SK-N-SH (cell line): Measurements from ENCODE around the gene C19orf47. TPM values are rescaled to one million over a fixed set of nuclear protein-coding genes. Genes with fewer than 3 reads are reported as not detected.

Experiments
- CTCF ChIA-PET: fragments of 300-600, 350-600 bp; formaldehyde crosslinking; extraction: SDS; loops from one replicate; lab custom pipeline; 2021; lab: Yijun Ruan, JAX
- POLR2A ChIA-PET: fragments of 350-600 bp; sonication (Branson Sonifier 250); formaldehyde crosslinking; extraction: SDS; loops from one replicate; lab custom pipeline; 2020; ENCODE audit warnings: antibody characterized with exemption, inconsistent platforms; lab: Yijun Ruan, JAX
- DNase-seq: peaks from one replicate; pipeline ENCODE4 v3.0.0; 2012
- H2AFZ ChIP-seq: fragments of 200-600 bp; sonication (generic); 2 replicates; pipeline ENCODE4 v1.8.1; 2016; ENCODE audit warnings: antibody characterized with exemption, mild to moderate bottlenecking, low read depth
- H3F3A ChIP-seq: fragments of 200-600 bp; sonication (generic); replicated peaks from 2 replicates; pipeline ENCODE3; 2016; ENCODE audit warnings: antibody characterized with exemption, mild to moderate bottlenecking; ENCODE audit not compliant: insufficient read depth
- H3K27ac ChIP-seq, 2 experiments: fragments of 200-500 bp in 1 of 2; fragments of 200-600 bp in 1 of 2; sonication (Bioruptor generic) in 1 of 2; sonication (generic), shearing (Covaris generic) in 1 of 2; 2 replicates each; pipeline versions ENCODE4 v1.5.1 to v1.6.1; 2014 to 2016; ENCODE audit warnings: low read depth in 2 of 2, inconsistent platforms in 1 of 2, low read length in 1 of 2, mild to moderate bottlenecking in 1 of 2, mixed read lengths in 1 of 2
- H3K27me3 ChIP-seq: fragments of 200-600 bp; sonication (generic), shearing (Covaris generic); 2 replicates; pipeline ENCODE4 v1.6.1; 2016; ENCODE audit warnings: mixed run types; ENCODE audit not compliant: insufficient read depth
- H3K36me3 ChIP-seq, 2 experiments: fragments of 200-500 bp in 1 of 2; fragments of 200-600 bp in 1 of 2; sonication (Bioruptor generic) in 1 of 2; sonication (generic) in 1 of 2; replicated peaks in 1 of 2; 2 replicates each; pipeline versions ENCODE3 to v1.5.1; 2014 to 2016; ENCODE audit warnings: low read length in 1 of 2, mild to moderate bottlenecking in 1 of 2; ENCODE audit not compliant: insufficient read depth in 2 of 2, control insufficient read depth in 1 of 2
- H3K4me1 ChIP-seq, 2 experiments: fragments of 200-500 bp in 1 of 2; fragments of 200-600 bp in 1 of 2; sonication (Bioruptor generic) in 1 of 2; sonication (generic), shearing (Covaris generic) in 1 of 2; 2 replicates each; pipeline versions ENCODE4 v1.5.1 to v1.6.1; 2014 to 2016; ENCODE audit warnings: low read depth in 1 of 2, low read length in 1 of 2, mixed run types in 1 of 2; ENCODE audit not compliant: insufficient read depth in 2 of 2, control insufficient read depth in 1 of 2
- H3K4me2 ChIP-seq: fragments of 200-600 bp; sonication (generic), shearing (Covaris generic); 2 replicates; pipeline ENCODE4 v1.6.1; 2017; ENCODE audit warnings: mixed run types
- H3K4me3 ChIP-seq, 2 experiments: fragments of 200-500 bp in 1 of 2; fragments of 200-600 bp in 1 of 2; sonication (Bioruptor generic) in 1 of 2; sonication (generic), shearing (Covaris generic) in 1 of 2; 2 replicates each; pipeline versions ENCODE4 v1.5.1 to v1.8.1; 2014 to 2016; ENCODE audit warnings: low read depth in 2 of 2, inconsistent platforms in 1 of 2, low read length in 1 of 2, mild to moderate bottlenecking in 1 of 2, mixed read lengths in 1 of 2, moderate library complexity in 1 of 2
- H3K79me2 ChIP-seq: fragments of 200-600 bp; sonication (generic); 2 replicates; pipeline ENCODE4 v1.8.1; 2017; ENCODE audit warnings: mild to moderate bottlenecking; ENCODE audit not compliant: insufficient read depth
- H3K9ac ChIP-seq: fragments of 200-600 bp; sonication (generic); 2 replicates; pipeline ENCODE4 v1.6.1; 2017; ENCODE audit warnings: mixed run types
- H3K9me2 ChIP-seq: fragments of 200-600 bp; sonication (generic); 2 replicates; pipeline ENCODE4 v1.6.1; 2017; ENCODE audit warnings: mixed run types
- H3K9me3 ChIP-seq: fragments of 200-600 bp; sonication (generic); 2 replicates; pipeline ENCODE4 v1.6.1; 2017; ENCODE audit warnings: mixed run types, mild to moderate bottlenecking, moderate library complexity
- H4K20me1 ChIP-seq: fragments of 200-600 bp; sonication (generic); 2 replicates; pipeline ENCODE4 v1.6.1; 2017; ENCODE audit warnings: mild to moderate bottlenecking, mixed run types; ENCODE audit not compliant: insufficient read depth
- ELF1 ChIP-seq: IDR thresholded peaks from 2 replicates; pipeline ENCODE4 v1.4.0; 2012
- FOSL2 ChIP-seq: IDR thresholded peaks from 2 replicates; pipeline ENCODE4 v1.4.0; 2012; ENCODE audit warnings: low read depth, mild to moderate bottlenecking, moderate library complexity, borderline replicate concordance
- FOXM1 ChIP-seq: IDR thresholded peaks from 2 replicates; pipeline ENCODE4 v1.4.0; 2012; ENCODE audit warnings: low read depth, mild to moderate bottlenecking
- GABPA ChIP-seq: IDR thresholded peaks from 2 replicates; pipeline ENCODE4 v1.4.0; 2012; ENCODE audit warnings: low read depth, mild to moderate bottlenecking
- JUND ChIP-seq: IDR thresholded peaks from 2 replicates; pipeline ENCODE4 v1.4.0; 2012
- MEF2A ChIP-seq: IDR thresholded peaks from 2 replicates; pipeline ENCODE4 v1.4.0; 2012; ENCODE audit warnings: low read depth, borderline replicate concordance
- MXI1 ChIP-seq: IDR thresholded peaks from 2 replicates; pipeline ENCODE4 v1.6.1; 2012; ENCODE audit warnings: mild to moderate bottlenecking, low read depth, low read length, improper control_type of control experiment
- NFIC ChIP-seq: IDR thresholded peaks from 2 replicates; pipeline ENCODE4 v1.4.0; 2012; ENCODE audit warnings: borderline replicate concordance
- POLR2AphosphoS5 ChIP-seq: IDR thresholded peaks from 2 replicates; pipeline ENCODE4 v1.6.1; 2012; ENCODE audit warnings: low read depth, low read length
- RAD21 ChIP-seq: IDR thresholded peaks from 2 replicates; pipeline ENCODE4 v1.6.1; 2012; ENCODE audit warnings: mild to moderate bottlenecking, low read length
- RFX5 ChIP-seq: IDR thresholded peaks from 2 replicates; pipeline ENCODE4 v1.6.1; 2012; ENCODE audit warnings: mild to moderate bottlenecking, improper control_type of control experiment, low read length
- RXRA ChIP-seq: IDR thresholded peaks from 2 replicates; pipeline ENCODE4 v1.4.0; 2012; ENCODE audit warnings: low read depth, mild to moderate bottlenecking, borderline replicate concordance
- SIN3A ChIP-seq: IDR thresholded peaks from 2 replicates; pipeline ENCODE4 v1.6.1; 2012; ENCODE audit warnings: low read depth, mild to moderate bottlenecking, low read length, moderate library complexity, borderline replicate concordance
- SMC3 ChIP-seq: IDR thresholded peaks from 2 replicates; pipeline ENCODE4 v1.6.1; 2012; ENCODE audit warnings: low read depth, low read length, improper control_type of control experiment
- TAF1 ChIP-seq: IDR thresholded peaks from 2 replicates; pipeline ENCODE4 v1.6.1; 2012; ENCODE audit warnings: low read depth, mild to moderate bottlenecking, low read length, moderate library complexity, borderline replicate concordance
- USF2 ChIP-seq: fragments of 150-350 bp; IDR thresholded peaks from 2 replicates; pipeline ENCODE4 v1.6.1; 2017; ENCODE audit warnings: antibody characterized with exemption, low read length, low read depth, borderline replicate concordance
- YY1 ChIP-seq: IDR thresholded peaks from 2 replicates; pipeline ENCODE4 v1.4.0; 2012; ENCODE audit warnings: low read depth, mild to moderate bottlenecking
- WGBS: methylation state at CpG from one replicate; pipeline ENCODE4 v1.1.6; 2017; ENCODE audit warnings: low lambda C conversion rate; 5-methylcytosine and 5-hydroxymethylcytosine counted together
- polyA plus RNA-seq, 3 experiments: library from polyadenylated mRNA; depleted of rRNA; stranded (reverse); fragments of >200 nt; gene quantifications; 2 replicates each; pipeline ENCODE4 v1.2.3, GENCODE V29; 2012
- TF ChIP-seq, protein P1 (sequence below): IDR thresholded peaks from 2 replicates; pipeline ENCODE4 v1.6.1; 2012; ENCODE audit warnings: mild to moderate bottlenecking, low read depth, low read length, moderate library complexity
- TF ChIP-seq, protein P2 (sequence below): IDR thresholded peaks from 2 replicates; pipeline ENCODE4; 2012

C19orf47 gene
- polyA plus RNA-seq, 1 of the 3 experiments (the other 2 are of a cell fraction) = 17.2 TPM

DNA sequence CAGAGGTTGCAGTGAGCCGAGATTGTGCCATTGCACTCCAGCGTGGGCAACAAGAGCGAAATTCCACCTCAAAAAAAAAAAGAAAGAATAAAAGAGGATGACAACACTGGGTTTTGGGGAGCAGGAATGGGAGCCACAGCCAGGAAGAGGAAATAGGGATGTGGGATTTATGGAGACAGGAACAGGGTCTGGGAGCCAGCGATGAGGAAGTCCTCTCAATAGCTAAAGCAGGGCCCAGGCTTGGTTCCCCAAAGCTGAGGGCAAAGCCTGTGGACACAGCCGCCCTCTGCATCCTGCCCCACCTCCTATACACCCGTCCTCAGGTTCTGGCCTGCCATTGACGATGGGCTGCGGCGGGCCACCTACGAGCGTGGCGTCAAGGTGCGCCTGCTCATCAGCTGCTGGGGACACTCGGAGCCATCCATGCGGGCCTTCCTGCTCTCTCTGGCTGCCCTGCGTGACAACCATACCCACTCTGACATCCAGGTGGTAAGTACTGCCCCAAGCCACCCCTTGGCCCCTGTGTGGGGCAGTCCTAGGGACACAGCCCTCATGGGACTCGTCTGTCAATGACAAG, 28.2 kb upstream of the C19orf47 start:
- Histone ChIP-seq H3K4me3 (no peak overlapping the region), H3K9me2 (no peaks in the 10 kb centered on the region), H3K36me3 (peaks cover 11 to 26% of the 10 kb centered on the region in 2 experiments), H2AFZ (no peak overlapping the region), H3K4me2 (no peak overlapping the region), H4K20me1 (no peaks in the 10 kb centered on the region), H3K27ac (no peak overlapping the region), H3K9ac (no peak overlapping the region), H3K79me2 (no peaks in the 10 kb centered on the region), H3F3A (no peaks in the 10 kb centered on the region), H3K4me1 (no peaks in the 10 kb centered on the region), H3K27me3 (no peaks in the 10 kb centered on the region), H3K9me3 (no peaks in the 10 kb centered on the region)
- POLR2A ChIA-PET = interaction anchor here (1.8 kb wide), 1 partner anchor 10 kb away, joined by 5 read pairs; no protein-coding TSS in a partner anchor
- TF ChIP-seq RXRA (no peak), GABPA (no peak), MXI1 (no peak), ELF1 (no peak), FOXM1 (no peak), SMC3 (no peak), YY1 (no peak), FOSL2 (no peak), RAD21 (no peak), TAF1 (no peak), MEF2A (no peak), SIN3A (no peak), RFX5 (no peak), JUND (no peak), USF2 (no peak), NFIC (no peak), POLR2AphosphoS5 (no peak)
- TF ChIP-seq, protein P1, sequence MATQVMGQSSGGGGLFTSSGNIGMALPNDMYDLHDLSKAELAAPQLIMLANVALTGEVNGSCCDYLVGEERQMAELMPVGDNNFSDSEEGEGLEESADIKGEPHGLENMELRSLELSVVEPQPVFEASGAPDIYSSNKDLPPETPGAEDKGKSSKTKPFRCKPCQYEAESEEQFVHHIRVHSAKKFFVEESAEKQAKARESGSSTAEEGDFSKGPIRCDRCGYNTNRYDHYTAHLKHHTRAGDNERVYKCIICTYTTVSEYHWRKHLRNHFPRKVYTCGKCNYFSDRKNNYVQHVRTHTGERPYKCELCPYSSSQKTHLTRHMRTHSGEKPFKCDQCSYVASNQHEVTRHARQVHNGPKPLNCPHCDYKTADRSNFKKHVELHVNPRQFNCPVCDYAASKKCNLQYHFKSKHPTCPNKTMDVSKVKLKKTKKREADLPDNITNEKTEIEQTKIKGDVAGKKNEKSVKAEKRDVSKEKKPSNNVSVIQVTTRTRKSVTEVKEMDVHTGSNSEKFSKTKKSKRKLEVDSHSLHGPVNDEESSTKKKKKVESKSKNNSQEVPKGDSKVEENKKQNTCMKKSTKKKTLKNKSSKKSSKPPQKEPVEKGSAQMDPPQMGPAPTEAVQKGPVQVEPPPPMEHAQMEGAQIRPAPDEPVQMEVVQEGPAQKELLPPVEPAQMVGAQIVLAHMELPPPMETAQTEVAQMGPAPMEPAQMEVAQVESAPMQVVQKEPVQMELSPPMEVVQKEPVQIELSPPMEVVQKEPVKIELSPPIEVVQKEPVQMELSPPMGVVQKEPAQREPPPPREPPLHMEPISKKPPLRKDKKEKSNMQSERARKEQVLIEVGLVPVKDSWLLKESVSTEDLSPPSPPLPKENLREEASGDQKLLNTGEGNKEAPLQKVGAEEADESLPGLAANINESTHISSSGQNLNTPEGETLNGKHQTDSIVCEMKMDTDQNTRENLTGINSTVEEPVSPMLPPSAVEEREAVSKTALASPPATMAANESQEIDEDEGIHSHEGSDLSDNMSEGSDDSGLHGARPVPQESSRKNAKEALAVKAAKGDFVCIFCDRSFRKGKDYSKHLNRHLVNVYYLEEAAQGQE = no peak
- TF ChIP-seq, protein P2, sequence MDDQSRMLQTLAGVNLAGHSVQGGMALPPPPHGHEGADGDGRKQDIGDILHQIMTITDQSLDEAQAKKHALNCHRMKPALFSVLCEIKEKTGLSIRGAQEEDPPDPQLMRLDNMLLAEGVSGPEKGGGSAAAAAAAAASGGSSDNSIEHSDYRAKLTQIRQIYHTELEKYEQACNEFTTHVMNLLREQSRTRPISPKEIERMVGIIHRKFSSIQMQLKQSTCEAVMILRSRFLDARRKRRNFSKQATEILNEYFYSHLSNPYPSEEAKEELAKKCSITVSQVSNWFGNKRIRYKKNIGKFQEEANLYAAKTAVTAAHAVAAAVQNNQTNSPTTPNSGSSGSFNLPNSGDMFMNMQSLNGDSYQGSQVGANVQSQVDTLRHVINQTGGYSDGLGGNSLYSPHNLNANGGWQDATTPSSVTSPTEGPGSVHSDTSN = no peak
- DNase-seq = peak; percentile 14
- 91% methylated on average over 8 of the region's 17 CpGs for WGBS
- CTCF ChIA-PET = interaction anchor here (0.7 kb wide), 1 partner anchor 13 kb away, joined by 3 read pairs; no protein-coding TSS in a partner anchor
